HG02852 (cell line): ENCODE results near the gene JPH2.

Experiments
- ATAC-seq: cut with Tn5 transposase; IDR thresholded peaks from one replicate; pipeline ENCODE4 v1.9.1; 2021; ENCODE audit warnings: mild to moderate bottlenecking, moderate library complexity; ENCODE audit not compliant: unreplicated experiment

Gene JPH2

DNA sequence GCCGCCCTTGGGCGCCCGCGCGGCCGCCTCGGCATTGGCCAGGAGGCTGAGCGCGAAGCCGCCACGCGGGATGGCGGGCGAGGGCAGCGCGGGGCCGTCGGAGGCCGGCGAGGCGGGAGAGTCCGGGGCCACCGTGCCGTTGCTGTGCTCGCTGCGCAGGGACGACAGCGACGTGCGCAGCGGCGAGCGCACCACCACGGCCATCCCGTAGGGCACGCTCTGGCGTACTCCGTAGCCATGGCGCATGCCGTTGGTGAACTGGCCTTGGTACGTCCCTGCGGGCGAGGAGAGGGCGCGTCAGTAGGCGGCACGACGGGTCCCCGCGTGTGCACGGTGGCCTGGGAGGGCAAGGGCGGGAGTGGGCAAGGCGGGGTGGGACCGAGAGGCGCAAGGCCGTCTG is 26.9 kb downstream of the JPH2 start:
- ATAC-seq: no peak

GRCh38 chr20:44159711-44160110 is 27.3 kb downstream of the JPH2 start:
- no peak for ATAC-seq

DNA sequence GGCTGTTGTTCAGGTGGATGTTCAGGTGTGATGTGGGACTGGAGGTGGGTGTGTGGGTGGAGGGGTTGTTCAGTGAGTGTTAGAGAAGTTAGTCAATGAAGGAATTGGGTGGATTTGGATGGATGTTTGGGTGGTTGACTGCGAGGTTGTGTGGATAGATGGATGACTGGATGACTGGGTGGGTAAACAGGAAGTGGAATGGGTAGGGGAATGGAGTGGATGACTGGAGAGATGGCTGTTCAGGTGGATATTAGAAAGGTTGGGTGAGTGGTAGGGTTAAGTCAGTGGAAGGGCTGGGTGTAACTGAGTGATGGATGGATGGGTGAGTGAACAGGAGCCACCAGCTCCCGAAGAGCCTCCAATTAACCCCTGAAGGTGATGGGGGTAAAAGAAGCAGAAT is 27.9 kb downstream of the JPH2 start:
- ATAC-seq: no peak

- ATAC-seq: no peak
Observed at GRCh38 chr20:44157061-44157460, 29.9 kb downstream of the JPH2 start.

- no peak for ATAC-seq
Observed at GRCh38 chr20:44154521-44155001, 32.4 kb downstream of the JPH2 start.

DNA sequence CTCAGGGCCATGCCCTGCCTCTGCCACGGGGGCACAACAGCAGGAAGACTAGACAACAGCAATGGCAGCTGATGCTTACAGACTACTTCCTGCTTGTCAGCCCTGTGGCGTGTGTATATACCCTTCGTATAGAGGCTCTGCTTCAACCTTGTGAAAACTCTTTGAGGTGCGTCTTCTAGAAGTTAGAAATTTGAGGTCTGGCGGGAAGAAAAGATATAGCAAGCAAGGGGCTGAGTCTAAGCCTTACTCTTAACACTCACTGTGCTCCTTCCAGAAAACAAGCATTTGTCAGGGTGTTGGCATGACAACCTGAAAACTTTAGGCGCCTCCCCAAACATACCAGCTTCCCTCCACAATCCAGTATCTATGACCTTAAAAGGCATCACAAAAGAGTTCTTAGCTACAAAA is 33.3 kb downstream of the JPH2 start:
- ATAC-seq: no peak

DNA sequence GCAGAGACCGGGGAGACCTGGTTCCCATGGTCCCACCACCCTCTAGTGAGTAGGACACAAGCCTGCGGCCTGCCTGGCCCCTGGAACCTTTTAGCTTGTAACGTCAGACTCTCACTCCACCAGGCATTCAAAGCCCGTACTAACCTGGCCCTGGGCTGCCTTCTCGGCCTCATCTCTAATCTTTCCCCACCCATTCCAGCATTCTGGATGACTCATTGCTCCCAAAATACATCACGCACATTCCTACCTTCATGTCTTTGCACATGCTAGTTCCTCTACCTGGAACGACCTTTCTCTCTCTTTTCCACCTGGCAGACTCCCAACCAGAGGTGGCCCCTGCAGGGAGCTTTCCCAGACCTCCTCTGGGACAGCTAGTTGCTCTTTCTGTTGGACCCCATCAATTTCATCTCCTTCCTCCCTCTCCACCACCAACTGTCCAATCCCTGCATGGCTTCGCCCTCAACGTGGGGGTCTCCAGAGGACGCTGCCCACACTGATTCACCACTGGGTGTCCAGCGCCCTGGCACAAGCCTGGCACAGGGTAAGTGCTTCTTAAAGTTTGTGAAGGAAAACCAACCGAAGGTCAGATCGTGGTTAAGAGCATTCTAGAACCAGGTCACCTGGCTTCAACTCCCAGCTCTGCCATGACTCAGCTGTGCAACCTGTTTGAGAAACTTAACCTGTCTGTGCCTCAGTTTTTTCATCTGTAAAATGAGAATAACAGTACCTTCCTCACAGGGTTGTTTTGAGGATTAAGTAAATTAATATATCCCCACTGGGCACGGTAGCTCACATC is 35.2 kb downstream of the JPH2 start:
- no peak for ATAC-seq

- no peak for ATAC-seq
Observed at GRCh38 chr20:44146272-44146671, 40.7 kb downstream of the JPH2 start.

DNA sequence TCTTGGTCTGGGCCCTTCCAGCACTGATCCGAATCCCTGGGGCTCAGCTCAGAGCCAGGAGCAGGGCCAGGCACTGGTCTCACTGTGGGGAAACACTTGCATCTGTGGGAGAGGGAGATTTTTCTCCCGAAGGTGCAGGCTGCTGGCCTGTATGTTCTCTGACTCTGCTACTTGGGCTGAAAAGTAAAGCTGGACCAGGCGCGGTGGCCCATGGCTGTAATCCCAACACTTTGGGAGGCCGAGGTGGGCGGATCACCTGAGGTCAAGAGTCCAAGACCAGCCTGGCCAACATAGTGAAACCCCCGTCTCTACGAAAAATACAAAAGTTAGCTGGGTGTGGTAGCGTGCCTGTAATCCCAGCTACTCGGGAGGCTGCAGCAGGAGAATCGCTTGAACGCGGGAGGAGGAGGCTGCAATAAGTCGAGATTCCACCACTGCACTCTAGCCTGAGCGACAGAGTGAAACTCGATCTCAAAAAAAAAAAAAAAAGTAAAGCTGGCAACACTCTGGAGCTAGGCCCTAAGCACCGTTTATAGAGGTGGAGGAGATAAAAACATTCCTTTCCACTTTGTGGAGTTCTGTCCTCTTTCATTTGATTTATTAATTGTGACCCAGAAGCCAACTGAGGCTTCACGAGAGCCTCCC is 41.7 kb downstream of the JPH2 start:
- ATAC-seq: no peak

GRCh38 chr20:44143936-44144335 is 43.1 kb downstream of the JPH2 start:
- no peak for ATAC-seq

- ATAC-seq: no peak
Observed at GRCh38 chr20:44142413-44142812, 44.6 kb downstream of the JPH2 start.

DNA sequence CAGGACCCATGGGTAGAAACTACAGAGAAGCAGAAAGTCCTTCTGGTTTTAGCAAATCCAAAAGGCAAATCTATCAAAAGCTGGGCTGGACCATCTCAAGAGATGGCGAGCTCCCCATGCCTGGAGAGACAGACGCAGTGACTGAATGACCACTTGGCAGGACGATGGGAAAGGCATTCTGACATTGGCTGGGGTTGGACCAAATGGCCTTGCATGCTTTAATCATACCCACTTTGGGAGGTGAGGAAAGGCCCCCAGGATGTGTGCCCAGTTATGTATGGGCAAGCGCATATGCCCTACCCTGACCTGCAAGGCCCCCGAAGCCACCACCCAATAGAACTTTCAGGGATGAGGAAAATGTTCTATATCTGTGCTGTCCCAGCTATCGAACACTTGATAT is 45.1 kb downstream of the JPH2 start:
- ATAC-seq: no peak

GRCh38 chr20:44138867-44139266 is 48.1 kb downstream of the JPH2 start:
- no peak for ATAC-seq

GRCh38 chr20:44137266-44137801 is 49.7 kb downstream of the JPH2 start:
- ATAC-seq: no peak

DNA sequence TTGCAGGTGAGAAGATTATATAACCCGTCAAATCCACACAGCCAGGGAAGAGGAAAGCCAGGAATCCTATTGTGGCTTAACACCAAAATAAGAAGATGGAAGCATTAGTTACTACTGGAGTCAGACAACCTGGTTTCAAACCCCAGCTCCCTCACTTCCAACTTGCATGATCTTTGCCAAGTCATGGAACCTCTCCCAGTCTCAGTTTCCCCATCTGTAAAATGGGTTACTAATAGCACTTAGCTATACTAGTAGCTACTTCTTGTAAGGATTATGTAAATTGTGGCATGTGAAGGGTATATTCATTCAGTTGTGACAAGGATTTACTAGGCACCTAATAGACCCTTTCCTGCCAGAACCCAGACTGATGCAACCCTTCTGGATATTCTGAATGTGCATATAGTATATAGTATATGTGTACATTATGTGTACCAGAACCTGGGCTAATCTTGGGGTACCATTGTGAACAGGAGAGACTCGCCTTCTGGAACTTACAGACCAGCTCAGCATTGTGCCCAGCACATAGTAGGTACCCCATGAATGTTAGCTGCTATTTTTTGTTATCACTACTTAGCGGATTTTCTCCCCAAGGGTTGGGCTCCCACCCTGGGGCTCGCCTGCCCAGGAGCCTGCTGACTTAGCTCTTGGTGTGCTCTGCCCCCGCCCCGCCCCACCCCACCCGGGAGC is 50.3 kb downstream of the JPH2 start:
- no peak for ATAC-seq

DNA sequence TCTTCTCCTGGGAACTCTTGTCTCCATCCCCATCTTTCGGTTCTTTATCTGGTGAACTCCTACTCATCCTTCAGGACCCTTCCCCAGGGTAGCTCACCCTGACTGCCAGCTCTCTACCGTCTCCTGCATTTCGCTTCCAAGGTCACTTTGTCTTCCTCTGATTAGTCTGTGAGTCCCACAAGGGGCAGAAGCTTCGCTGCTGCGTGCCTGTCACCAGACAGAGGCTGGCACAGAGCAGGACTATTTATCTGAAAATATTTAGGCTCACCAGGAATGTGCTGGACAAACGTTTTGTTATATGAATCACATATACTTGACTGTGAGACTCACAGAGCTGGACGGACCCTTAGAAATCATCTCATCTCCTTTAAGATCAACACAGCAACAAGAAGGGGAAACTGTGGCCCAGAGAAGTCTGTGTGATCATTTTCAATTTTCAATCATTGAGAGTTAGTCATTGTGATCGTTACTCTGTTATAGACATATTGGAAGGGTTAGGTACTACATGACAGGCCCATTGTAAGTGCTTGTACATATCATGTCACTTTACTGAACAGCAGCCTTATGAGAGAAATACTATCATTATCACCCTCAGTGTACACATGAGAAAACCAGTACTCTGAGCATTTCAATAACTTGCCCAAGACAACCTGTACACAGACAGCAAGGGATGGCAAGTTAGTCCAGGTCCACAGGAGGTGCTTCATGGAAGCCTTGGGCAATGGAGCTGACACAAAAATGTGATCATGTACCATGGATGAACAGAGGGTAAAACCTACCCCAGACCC is 51.4 kb downstream of the JPH2 start:
- ATAC-seq: no peak

- no peak for ATAC-seq
Observed at GRCh38 chr20:44135012-44135412, 52.0 kb downstream of the JPH2 start.

GRCh38 chr20:44133424-44133823 is 53.6 kb downstream of the JPH2 start:
- no peak for ATAC-seq

DNA sequence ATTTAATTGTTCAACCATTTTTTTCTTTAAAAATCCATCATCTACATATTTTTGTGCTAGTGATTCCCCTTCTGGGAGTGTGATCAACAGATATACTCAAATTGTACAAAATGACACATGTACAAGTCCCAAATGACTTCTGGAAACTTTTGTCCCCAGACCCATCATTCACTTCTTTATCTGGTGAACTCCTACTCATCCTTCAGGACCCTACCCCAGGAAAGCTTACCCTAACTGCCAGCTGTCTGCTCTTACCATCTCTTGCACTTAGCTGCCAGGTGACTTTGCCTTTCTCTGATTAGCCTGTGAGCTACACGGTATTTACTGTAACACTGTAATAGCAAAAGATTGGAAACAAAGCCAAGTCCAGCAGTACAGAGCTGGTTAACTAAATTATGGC is 55.3 kb downstream of the JPH2 start:
- ATAC-seq: no peak

DNA sequence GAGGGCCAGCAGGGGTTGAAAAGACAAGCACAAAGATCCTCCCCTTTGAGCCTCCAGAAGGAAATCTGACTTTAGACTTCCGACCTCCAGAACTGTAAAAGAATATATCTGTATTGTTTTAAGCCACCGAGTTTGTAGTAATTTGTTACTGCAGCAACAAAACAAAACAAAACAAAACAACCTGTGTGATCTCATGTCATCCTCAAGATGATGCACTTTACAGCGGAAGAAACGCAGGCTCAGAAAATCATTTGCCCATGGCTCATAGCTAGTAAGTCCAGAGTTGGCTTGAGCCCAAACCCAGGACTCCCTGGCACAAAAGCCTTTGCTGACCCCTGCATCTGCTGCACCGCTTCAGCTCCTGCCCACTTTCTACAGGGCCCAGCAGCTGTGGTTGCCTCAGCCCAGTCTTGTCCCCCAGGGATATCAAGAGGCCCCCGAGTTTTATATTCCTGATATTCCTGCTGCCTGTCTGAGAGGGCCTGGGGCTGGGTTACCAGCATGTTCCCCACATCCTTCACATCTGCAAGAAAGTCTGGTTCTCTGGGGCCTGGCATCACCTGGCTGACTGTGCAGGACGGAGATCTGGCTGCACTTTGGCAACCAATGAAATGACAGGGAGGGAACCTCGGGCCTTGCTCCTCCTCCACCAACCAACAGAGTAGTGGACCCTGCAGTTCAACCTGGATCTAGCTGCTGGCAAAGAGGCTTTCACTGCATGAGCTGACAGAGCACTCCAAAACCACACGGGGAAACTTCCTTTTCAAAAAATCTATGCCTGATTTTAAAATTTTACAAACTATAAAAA is 56.9 kb downstream of the JPH2 start:
- ATAC-seq: no peak
